NCI-H510A treated with DMSO at 0.1 percent for 48 hours (cell line): ENCODE measurements around the gene MAP2K3.
"Not testable (repeated sequence)": the region's sequence is repeated elsewhere in the genome, so short reads cannot be mapped to it uniquely, and the experiment has no call there.

ENCODE experiments used
- DNase-seq: peaks from one replicate; lab custom pipeline; 2025; lab: John Stamatoyannopoulos, UW

The MAP2K3 gene

GRCh38 chr17:21296097-21297025 lies 11.8 kb downstream of the MAP2K3 start:
- DNase-seq, result no peak

- DNase-seq, result no peak
Measured at GRCh38 chr17:21297026-21297520, 12.6 kb downstream of the MAP2K3 start.

- no peak for DNase-seq
Measured at GRCh38 chr17:21297597-21297996, 13.1 kb downstream of the MAP2K3 start.

- DNase-seq, result no peak
Measured at GRCh38 chr17:21298056-21298982, 13.8 kb downstream of the MAP2K3 start.

- DNase-seq, result no peak
Measured at GRCh38 chr17:21298983-21299519, 14.5 kb downstream of the MAP2K3 start.

- DNase-seq, result no peak
Measured at GRCh38 chr17:21299981-21300600, 15.6 kb downstream of the MAP2K3 start.

GRCh38 chr17:21300601-21301571 lies 16.4 kb downstream of the MAP2K3 start:
- no peak for DNase-seq

- DNase-seq, result no peak
Measured at GRCh38 chr17:21301593-21302550, 17.4 kb downstream of the MAP2K3 start.

- DNase-seq, result no peak
Measured at GRCh38 chr17:21302711-21303425, 18.4 kb downstream of the MAP2K3 start.

- no peak for DNase-seq
Measured at GRCh38 chr17:21303441-21304065, 19.0 kb downstream of the MAP2K3 start.

GRCh38 chr17:21304091-21304490 lies 19.6 kb downstream of the MAP2K3 start:
- no peak for DNase-seq

GRCh38 chr17:21304551-21305151 lies 20.1 kb downstream of the MAP2K3 start:
- not testable (repeated sequence) for DNase-seq

GRCh38 chr17:21305431-21306180 lies 21.1 kb downstream of the MAP2K3 start:
- DNase-seq, result not testable (repeated sequence)

GRCh38 chr17:21306611-21307272 lies 22.2 kb downstream of the MAP2K3 start:
- DNase-seq, result not testable (repeated sequence)

- DNase-seq, result not testable (repeated sequence)
Measured at GRCh38 chr17:21307273-21307625, 22.7 kb downstream of the MAP2K3 start.

- DNase-seq, result not testable (repeated sequence)
Measured at GRCh38 chr17:21308931-21309381, 24.4 kb downstream of the MAP2K3 start.
